Stimulated activated CD8-positive, alpha-beta memory T cell treated with anti-CD3 and anti-CD28 coated beads, Interleukin-12 subunit alpha, Interleukin-12 subunit beta, amount 100 ng/mL, for 4 hours (primary cell): Measurements from ENCODE around the gene IGSF6.
"Not testable (repeated sequence)": the region's sequence is repeated elsewhere in the genome, so short reads cannot be mapped to it uniquely, and the experiment has no call there.

Source experiments
- DNase-seq: peaks from one replicate; pipeline ENCODE4 v3.0.0-alpha.2; 2020; ENCODE audit warnings: low read depth

The IGSF6 gene

GRCh38 chr16:21653571-21653970 lies 1.2 kb upstream of the IGSF6 start:
- no peak for DNase-seq

DNA sequence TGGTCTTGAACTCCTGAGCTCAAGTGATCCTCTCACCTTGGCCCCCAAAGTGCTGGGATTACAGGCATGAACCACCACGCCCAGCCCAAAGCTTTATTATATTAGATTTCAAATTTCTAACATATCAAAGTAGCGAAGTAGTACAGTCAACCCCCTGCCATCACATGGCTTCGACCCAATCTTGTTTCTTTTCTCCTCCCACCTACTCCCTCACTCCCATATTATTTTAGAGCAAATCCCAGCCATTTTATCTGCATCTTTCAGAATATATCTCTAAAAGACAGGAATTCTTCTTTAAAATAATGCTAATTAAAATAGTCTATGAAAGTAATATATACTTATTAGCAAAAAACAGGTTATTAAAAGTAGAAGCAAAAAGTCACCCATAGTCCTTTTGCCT lies 893 bp downstream of the IGSF6 start:
- DNase-seq, result no peak

DNA sequence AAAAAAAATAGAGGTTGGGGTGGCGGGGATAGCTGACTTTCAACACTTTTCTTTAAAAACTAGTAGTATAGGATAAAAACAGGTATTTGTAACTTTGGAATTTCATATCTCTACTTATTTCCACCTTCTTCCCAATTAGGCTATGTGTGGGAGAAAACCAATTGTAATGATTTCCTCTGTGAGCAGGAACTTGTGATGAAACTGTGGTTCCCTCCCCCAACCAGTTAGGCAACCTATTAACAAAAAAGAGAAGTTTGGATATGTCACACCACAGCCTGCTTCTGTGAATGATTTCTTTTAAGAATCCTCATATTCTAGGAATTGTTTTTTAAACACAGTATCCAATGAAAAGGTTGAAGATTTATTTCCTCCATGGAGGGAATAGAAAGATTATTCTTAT lies 1.9 kb downstream of the IGSF6 start:
- DNase-seq, result no peak

DNA sequence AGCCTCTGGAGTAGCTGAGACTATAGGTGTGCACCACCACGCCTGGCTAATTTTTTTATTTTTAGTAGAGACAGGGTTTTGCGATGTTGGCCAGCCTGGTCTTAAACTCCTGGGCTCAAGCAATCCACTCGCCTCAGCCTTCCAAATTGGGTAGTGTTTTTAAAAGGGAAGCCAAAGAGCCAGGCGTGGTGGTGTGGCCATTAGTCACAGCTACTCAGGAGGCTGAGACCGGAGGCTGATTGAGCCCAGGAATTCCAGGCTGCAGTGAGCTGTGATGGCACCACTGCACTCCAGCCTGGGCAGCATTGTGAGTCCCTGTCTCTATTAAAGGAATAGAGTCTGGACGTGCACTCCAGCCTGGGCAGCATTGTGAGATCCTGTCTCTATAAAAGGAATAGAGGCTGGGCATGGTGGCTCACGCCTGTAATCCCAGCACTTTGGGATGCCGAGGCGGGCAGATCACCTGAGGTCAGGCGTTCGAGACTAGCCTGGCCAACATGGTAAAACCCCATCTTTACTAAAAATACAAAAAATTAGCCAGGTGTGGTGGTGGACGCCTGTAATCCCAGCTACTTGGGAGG lies 2.5 kb downstream of the IGSF6 start:
- DNase-seq, result not testable (repeated sequence)

DNA sequence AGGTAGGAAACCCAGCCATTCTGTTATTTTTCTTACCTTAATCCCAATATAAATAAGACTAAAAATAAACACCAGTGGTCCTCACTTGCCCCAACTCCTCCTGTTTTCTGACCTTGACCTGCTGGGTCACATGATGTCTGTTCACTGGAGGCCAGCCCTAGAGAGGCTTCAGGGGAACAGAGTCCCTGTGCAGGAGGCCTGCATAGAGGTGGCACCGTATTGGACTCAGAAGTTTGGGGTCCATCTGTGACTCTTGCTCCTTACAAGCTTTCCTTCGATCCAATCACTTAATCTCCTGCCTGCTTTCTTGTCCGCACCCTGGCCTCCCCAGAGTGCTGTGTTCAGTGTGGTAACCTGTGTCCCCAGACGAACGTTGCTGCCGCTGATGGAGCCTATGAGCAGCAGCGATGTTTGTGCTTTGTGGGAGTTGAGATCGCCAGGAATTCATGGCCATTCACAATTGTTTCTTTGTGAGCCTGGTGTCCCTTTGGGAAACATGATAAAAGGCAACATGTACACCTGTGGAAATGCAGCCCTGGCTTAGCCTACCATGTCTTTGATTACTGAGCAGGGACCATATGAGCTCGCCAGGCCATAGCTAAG lies 4.7 kb downstream of the IGSF6 start:
- no peak for DNase-seq

DNA sequence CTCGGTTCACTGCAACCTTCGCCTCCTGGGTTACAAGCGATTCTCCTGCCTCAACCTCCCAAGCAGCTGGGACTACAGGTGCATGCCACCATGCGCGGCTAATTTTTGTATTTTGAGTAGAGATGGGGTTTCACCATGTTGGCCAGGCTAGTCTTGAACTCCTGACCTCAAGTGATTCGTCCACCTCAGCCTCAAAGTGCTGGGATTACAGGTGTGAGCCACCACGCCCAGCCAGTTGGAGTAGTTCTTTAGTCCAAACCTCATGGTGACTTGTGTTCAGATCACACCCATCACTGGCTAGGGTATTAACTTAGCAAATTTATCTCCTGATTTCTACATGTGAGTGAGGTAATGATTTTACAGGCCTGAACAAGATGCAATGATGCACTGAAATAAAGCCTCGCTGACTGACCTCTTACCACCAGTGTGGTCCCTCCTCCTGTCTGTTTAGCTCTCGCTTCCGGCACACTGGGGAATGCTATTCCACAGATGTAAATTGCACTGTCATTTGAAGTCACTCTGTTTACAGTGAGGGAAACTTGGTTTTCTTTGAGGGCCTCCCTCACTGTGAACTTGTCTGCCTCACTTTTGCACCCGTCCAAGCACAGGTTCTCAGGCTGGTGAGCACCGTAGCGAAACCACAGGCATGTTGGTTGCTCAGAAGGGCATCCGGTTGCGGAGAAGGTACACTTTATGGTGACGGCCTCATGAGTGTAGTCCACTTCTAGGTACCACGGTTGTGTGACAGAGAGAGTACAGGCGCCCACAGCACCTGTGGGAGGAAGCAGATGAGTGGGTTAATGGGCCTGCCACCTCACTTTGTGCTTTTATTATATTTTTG lies 5.5 kb downstream of the IGSF6 start:
- DNase-seq, result peak; percentile 48

DNA sequence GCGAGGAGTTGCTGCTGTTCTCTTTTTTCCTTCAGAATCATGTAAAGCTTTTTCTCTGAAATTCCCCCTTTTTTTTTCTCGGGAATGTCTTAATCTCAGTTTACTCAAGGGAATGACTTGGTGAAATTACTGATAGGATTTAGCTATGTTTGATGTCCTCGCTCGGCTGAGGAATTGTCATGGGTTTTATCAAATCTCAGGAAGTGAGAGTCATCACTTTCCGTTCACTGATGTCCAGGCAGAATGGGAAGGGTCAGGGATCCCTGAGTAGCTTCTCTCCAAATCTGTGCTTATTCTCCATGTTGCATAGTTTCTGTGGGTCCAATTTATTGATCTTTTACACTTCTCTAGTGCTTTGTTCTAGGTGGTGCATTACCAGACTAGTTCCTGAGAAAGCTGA lies 6.3 kb downstream of the IGSF6 start:
- no peak for DNase-seq

DNA sequence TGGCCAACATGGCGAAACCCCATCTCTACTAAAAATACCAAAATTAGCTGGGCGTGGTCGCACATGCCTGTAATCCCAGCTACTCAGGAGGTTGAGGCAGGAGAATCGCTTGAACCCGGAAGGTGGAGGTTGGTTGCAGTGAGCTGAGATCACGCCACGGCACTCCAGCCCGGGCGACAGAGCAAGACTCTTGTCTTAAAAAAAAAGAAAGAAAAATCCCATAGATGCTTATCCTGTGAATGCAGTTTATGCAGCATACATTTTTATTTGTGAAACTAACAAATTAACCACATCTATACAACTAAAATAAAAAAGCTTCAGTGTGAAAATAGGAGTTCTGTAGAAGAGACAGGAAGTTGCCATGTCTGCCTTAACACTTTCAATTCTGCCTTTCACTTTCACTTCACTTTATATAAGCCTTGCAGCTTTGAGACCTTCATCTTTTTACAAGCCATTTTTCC lies 7.1 kb downstream of the IGSF6 start:
- no peak for DNase-seq

DNA sequence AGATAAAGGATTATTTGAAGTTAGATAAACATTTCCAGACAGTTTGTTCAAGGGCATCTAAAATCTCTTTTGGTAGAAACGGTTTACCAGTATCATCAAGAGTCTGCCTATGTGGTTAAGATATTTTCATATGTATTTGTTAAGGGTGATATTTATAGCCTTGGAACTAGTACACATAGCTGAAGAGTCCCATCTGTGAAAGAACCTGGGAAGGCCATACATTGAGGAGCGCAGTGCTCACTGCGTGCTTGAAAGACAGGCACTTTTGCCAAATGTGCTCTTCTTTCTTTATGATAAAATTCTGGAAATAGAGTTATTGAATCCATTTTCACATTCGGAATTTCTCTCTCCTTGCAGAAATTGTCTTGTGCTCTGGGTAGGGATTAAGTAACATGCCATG lies 7.7 kb downstream of the IGSF6 start:
- no peak for DNase-seq

DNA sequence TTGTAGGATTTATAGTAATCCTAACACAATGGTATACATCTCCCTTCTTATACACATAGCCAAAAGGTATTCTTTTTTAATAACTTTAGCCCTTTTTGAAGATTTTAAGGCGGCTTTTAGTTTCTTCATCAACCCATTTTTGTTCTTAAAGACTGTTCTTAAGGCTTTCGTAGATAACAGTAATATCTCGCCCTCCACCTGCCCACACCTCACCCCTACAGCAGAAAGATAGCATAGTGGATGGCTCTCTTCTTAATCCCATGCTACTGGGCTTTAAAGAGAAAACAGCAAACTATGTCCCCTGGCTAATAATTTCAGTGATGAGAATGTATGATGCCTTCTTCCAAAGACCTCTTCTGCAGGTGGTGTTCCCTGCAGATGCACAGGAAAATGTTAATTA lies 8.6 kb downstream of the IGSF6 start:
- no peak for DNase-seq

GRCh38 chr16:21642861-21643260 lies 9.5 kb downstream of the IGSF6 start:
- DNase-seq, result no peak

DNA sequence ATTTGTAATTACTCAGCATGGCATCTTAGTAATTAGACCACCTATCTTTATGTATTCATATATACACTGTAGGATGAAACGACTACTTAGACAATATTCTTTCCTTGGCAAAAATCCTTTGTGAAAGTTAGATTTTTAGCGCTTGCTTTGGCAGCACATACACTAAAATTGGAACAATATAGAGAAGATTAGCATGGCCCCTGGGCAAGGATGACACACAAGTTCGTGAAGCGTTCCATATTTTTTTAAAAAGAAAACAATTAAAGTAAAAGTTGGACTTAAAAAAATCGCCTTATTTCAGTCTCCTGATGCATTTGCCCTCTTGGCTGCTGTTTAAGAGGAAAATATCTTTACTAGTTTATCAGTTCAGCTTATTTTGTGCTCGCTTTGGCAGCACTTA lies 10.5 kb downstream of the IGSF6 start:
- DNase-seq, result no peak

DNA sequence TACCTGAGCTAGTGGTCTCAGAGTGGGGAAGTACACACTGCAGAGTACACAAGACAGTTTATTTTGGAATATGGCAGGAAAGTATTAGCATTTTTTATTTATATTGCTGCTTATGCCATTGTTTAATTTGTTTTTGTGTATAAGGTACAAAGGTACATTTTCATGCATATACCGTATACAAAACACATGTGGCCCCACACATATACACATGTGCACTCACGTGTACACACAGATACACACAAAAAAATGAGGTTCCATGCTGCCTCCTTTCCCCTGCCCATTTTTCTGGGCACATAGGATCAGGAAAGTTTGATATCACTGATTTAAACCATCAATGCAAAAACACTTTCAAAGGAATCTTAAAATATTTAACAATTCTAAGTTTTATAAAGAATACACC lies 12.9 kb downstream of the IGSF6 start:
- DNase-seq, result no peak

GRCh38 chr16:21638573-21638975 lies 13.8 kb downstream of the IGSF6 start:
- no peak for DNase-seq

DNA sequence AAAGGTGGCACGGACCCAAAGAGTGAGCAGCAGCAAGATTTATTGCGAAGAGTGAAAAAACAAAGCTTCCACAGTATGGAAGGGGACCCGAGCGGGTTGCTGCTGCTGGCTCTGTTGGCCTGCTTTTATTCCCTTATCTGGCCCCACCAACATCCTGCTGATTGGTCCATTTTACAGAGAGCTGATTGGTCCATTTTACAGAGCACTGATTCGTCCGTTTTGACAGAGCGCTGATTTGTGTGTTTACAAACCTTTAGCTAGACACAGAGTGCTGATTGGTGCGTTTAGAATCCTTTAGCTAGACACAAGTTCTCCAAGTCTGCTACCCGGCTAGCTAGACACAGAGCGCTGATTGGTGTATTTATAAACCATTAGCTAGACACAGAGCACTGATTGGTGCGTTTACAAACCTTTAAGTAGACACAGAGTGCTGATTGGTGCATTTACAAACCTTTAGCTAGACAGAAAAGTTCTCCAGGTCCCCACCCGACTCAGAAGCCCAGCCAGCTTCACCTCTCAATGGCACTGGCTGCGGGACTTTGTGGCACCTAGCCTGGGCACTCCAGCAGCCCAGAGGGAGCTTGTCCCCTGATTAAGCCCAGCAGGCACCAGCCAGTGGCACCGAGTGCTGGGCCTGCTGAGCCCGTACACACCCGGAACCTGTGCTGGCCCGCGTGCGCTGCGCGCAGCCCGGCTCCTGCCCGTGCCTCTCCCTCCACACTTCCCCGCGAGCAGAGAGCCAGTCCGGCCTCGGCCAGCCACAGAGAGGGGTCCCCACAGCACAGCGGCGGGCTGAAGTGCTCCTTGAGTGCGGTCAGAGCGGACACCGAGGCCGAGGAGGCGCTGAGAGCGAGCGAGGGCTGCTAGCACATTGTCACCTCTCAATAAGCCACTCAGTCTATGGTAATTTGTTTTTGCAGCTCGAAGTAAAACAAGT lies 15.1 kb downstream of the IGSF6 start:
- no peak for DNase-seq

- DNase-seq, result not testable (repeated sequence)
These were observed 16.7 kb downstream of the IGSF6 start for GRCh38 chr16:21635694-21636093.

DNA sequence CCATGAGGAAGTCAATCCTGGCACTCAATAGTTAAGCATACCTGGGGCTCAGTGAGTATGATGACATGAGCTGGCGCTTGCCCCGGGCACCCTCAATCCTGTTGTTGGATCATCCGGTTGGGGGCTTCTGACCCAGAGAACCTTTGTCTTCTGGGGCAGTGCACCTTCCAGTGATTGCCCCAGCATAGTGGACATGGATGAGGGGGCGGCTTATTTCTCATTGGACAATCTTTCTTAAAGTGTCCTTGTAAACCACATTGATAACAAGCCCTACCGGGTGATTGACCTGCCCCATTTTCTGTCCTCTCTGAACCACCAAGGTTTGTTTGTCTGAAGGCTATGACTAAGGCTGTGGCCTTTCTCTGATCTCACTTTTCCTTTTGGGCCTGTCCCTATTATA lies 18.2 kb downstream of the IGSF6 start:
- no peak for DNase-seq

DNA sequence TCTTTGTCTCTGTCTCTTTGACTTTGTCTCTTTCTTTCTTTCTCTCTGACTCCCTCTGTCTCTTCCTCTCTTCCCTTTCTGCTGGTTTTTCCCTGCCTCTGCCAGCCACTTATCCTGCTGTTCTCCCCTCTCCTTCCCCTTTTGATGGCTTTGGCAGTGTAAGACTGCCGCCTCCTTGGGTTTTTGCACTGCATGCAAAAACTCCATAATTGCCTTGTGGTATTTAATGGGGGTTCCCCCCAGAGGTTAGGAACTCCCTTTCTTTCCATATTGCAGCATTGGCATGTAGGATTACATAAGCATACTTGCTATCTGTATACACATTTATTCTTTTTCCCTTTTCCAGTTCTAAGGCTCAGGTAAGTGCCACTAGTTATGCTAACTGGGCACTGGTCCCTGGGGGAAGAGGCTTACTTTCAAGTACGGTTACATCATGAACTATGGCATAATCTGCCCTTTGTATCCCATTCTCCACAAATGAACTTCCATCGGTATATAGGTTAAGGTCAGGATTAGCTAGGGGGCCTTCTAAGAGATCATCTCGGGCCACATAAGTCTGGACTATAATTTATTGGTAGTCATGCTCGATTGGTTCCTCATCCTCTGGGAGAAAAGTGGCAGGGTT lies 20.3 kb downstream of the IGSF6 start:
- DNase-seq, result not testable (repeated sequence)

DNA sequence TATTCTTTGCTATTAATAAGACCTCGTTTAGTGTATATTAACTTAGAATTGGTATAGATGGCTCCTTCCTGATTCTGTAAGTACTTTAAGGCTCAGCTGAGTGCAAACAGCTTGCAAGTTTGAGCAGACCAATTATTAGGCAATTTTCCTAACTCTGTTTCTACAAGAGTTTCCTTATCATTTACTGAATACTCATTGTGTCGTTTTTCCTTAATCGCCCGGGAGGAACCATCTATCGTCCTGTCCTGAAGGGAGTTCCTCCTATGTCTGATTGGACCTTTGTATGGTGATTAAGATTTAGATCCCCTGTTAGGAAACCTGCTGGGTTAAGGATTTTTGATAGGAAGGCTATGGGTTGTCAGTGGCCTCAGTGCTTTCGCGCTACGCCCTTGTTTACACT lies 21.0 kb downstream of the IGSF6 start:
- DNase-seq, result not testable (repeated sequence)

- not testable (repeated sequence) for DNase-seq
These were observed 21.5 kb downstream of the IGSF6 start for GRCh38 chr16:21630866-21631265.
